ENCODE data around the gene WNT8B.

- no peak for TF ChIP-seq CTCF (IDR thresholded peaks at IDR 0.05; ENCODE audit: low read depth, low read length)
- TF ChIP-seq POLR2A (IDR thresholded peaks at IDR 0.05; ENCODE audit: extremely low read depth, insufficient read length) = no peak
These were observed 46.5 kb downstream of the WNT8B start for GRCh38 chr10:100509241-100509840.
